Nephron (organoid): ENCODE data around the gene PACS2.

Experiments used
- H3K27ac Mint-ChIP-seq, 3 experiments: 2 replicates each; pipeline ENCODE4 v1.8.0; 2020; ENCODE audit warnings: mixed read lengths in 3 of 3, mild to moderate bottlenecking in 2 of 3, moderate library complexity in 1 of 3
- H3K27me3 Mint-ChIP-seq: 2 replicates; pipeline ENCODE4 v1.8.0; 2021; ENCODE audit warnings: low read depth, mild to moderate bottlenecking, moderate library complexity, mixed read lengths
- H3K36me3 Mint-ChIP-seq: 2 replicates; pipeline ENCODE4 v1.8.0; 2020; ENCODE audit warnings: low read depth, mixed read lengths
- H3K4me1 Mint-ChIP-seq: 2 replicates; pipeline ENCODE4 v1.8.0; 2020; ENCODE audit warnings: mixed read lengths
- H3K4me3 Mint-ChIP-seq, 3 experiments: 2 replicates each; pipeline ENCODE4 v1.8.0; 2020; ENCODE audit warnings: mild to moderate bottlenecking in 3 of 3, mixed read lengths in 3 of 3, moderate library complexity in 2 of 3
- H3K9me3 Mint-ChIP-seq: 2 replicates; pipeline ENCODE4 v1.8.0; 2020; ENCODE audit warnings: mixed read lengths
- TF ChIP-seq, protein P1 (sequence below), 3 experiments: fragments of 200-600 bp; sonication (generic); IDR thresholded peaks; one replicate each; pipeline ENCODE4 v1.5.0; 2021; ENCODE audit warnings: antibody characterized with exemption in 3 of 3; ENCODE audit not compliant: unreplicated experiment in 3 of 3

Gene PACS2

DNA sequence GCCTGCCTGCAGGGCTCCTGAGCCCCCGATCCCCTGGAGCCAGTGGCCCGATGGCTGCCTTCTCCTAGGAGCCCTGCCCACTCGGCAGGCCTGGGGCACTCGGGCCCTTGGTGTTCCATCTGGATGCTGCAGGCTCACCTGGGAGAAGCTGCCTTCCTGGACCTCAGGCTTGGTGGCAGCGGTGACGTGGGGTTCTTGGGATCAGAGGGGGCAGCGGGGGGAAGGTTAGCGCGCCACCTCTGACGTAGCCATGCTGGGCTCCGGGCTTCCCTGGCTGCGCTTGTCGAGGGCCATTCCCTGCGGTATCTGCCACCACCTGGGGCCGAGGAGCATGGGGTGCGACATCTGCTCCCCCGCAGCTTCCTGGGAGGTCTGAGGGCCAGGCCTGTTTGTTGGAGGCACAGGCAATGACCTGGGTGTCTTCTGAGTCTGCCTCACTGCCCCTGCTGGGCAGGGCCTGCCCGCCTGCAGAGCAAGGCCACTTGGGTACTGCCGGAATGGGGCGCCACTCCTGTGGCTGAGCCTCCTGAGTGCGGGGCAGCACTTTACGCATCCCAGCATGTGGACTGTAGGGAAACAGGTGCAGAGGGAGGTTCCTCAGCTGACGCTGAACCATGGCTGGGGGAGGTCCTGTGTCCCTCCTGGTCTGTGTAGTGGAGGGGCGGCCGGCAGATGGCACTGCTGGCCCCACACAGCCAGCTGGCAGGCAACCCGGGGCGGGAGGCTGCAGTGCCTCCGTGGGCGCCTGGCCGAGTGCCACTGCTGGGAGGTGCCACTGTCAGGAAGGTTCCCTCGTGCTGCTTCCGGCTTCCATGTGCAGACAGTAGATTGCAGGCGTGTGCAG is 125.4 kb downstream of the PACS2 start:
- peaks cover 7% of the 10 kb centered on the region for H3K9me3 Mint-ChIP-seq
- peaks cover 3% of the 10 kb centered on the region for H3K4me1 Mint-ChIP-seq
- peaks cover 27% of the 10 kb centered on the region for H3K36me3 Mint-ChIP-seq
- TF ChIP-seq, protein P1, sequence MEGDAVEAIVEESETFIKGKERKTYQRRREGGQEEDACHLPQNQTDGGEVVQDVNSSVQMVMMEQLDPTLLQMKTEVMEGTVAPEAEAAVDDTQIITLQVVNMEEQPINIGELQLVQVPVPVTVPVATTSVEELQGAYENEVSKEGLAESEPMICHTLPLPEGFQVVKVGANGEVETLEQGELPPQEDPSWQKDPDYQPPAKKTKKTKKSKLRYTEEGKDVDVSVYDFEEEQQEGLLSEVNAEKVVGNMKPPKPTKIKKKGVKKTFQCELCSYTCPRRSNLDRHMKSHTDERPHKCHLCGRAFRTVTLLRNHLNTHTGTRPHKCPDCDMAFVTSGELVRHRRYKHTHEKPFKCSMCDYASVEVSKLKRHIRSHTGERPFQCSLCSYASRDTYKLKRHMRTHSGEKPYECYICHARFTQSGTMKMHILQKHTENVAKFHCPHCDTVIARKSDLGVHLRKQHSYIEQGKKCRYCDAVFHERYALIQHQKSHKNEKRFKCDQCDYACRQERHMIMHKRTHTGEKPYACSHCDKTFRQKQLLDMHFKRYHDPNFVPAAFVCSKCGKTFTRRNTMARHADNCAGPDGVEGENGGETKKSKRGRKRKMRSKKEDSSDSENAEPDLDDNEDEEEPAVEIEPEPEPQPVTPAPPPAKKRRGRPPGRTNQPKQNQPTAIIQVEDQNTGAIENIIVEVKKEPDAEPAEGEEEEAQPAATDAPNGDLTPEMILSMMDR (IDR thresholded peaks at IDR 0.05; ENCODE audit: unreplicated experiment in 3 of 3) = no peak
- H3K27ac Mint-ChIP-seq = no peak overlapping the region
- no peaks in the 10 kb centered on the region for H3K27me3 Mint-ChIP-seq
- no peak overlapping the region for H3K4me3 Mint-ChIP-seq

DNA sequence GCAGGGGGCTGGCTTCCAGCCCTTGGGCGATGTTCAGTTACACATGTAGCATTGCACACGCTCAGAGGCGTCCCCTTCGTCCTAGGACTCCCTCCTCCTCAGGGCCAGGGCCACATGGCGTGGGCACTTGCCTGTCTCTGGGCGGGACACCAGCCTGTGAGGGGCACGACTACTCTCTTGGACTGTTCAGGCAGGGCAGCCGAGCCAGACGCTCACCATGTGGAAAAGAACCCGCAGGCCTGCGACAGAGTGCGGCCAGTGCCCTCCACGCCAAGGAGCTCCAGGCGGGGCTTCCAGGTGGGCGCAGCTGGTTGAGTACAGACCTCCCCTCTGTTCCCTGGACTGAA is 126.0 kb downstream of the PACS2 start:
- H3K36me3 Mint-ChIP-seq = peaks cover 22% of the 10 kb centered on the region
- peaks cover 3% of the 10 kb centered on the region for H3K4me1 Mint-ChIP-seq
- peaks cover 6% of the 10 kb centered on the region for H3K9me3 Mint-ChIP-seq
- TF ChIP-seq, protein P1 (IDR thresholded peaks at IDR 0.05; ENCODE audit: unreplicated experiment in 3 of 3) = no peak
- H3K27ac Mint-ChIP-seq = no peak overlapping the region
- H3K4me3 Mint-ChIP-seq = no peak overlapping the region
- no peaks in the 10 kb centered on the region for H3K27me3 Mint-ChIP-seq

DNA sequence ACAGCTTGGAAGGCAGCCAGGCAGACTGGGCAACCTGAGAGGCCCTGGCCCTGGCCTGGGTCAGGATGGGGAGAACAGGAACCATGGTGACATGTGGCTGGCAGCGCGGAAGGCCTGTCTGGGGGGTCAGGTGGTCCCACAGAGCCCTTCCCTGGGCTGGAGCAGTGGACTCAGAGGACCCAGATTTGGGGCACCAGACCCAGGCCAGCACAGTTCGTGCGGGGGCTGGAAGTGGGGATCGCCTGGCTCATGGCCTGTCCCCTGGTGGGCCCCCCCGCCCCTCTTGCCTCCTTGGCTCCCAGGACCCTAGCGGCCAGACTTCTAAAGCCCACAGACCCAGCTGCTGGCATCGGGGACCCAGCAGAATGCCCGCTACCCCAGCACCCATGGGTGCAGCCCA is 126.4 kb downstream of the PACS2 start:
- H3K36me3 Mint-ChIP-seq = peaks cover 19% of the 10 kb centered on the region
- no peaks in the 10 kb centered on the region for H3K27me3 Mint-ChIP-seq
- no peak overlapping the region for H3K27ac Mint-ChIP-seq
- H3K9me3 Mint-ChIP-seq = peaks cover 3% of the 10 kb centered on the region
- TF ChIP-seq, protein P1 (IDR thresholded peaks at IDR 0.05; ENCODE audit: unreplicated experiment in 3 of 3) = no peak
- peaks cover 3% of the 10 kb centered on the region for H3K4me1 Mint-ChIP-seq
- H3K4me3 Mint-ChIP-seq = no peak overlapping the region

DNA sequence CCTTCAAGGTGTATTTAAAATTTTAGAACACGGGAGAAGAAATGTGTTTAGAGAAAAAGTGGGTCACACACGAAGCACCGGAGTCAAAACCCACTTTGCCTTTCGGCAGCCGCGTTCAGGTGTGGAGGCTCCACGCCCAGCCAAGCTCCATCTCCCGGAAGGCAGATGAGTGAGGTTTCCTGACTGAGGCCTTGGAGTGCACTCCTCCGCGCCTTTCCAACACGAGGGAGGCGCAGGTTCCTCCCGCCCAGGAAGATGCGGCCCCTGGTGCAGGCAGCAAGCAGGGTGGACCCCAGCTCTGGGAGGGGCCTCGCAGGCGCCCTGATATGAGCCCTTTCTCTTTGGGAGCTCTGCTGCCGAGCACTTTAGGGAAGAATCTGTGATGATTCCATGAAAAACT is 127.6 kb downstream of the PACS2 start:
- Mint-ChIP-seq H3K27ac (peak overlapping the region in 1 of 3 experiments; percentile 7), H3K4me3 (no peak overlapping the region), H3K4me1 (no peaks in the 10 kb centered on the region), H3K9me3 (no peaks in the 10 kb centered on the region), H3K27me3 (no peaks in the 10 kb centered on the region), H3K36me3 (peaks cover 11% of the 10 kb centered on the region)
- TF ChIP-seq, protein P1 (IDR thresholded peaks at IDR 0.05; ENCODE audit: unreplicated experiment in 3 of 3) = no peak

DNA sequence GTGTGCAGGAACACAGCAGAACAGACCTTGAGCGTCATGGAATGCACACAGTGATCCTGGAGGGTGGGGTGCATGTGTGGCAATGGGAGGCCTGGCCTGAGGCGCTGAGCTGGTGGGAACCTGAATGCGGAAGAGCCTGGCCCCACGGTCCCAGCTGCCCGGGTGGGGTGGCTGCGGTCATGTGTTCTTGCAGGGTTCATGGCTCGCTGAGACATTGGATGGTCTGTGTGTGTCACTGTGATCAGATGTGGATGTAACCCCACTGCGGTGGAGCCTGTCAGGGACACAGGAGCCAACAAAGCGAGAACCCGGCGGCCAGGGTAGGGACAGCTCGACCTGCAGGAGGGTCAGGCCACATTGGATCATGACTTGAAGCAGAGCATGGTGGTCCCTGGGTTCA is 128.3 kb downstream of the PACS2 start:
- Mint-ChIP-seq H3K36me3 (peaks cover 11% of the 10 kb centered on the region), H3K27ac (no peak overlapping the region), H3K27me3 (no peaks in the 10 kb centered on the region)

More for the DNA sequence above, 128.3 kb downstream of the PACS2 start:
- Mint-ChIP-seq H3K4me1 (no peaks in the 10 kb centered on the region), H3K9me3 (no peaks in the 10 kb centered on the region), H3K4me3 (no peak overlapping the region)
- TF ChIP-seq, protein P1 (IDR thresholded peaks at IDR 0.05; ENCODE audit: unreplicated experiment in 3 of 3) = no peak
